T1000 (cell line): ENCODE measurements around the gene KLHL36.
"Not testable (repeated sequence)": the region's sequence is repeated elsewhere in the genome, so short reads cannot be mapped to it uniquely, and the experiment has no call there.

ENCODE experiments used
- DNase-seq: peaks from one replicate; lab custom pipeline; 2025; ENCODE audit warnings: mixed read lengths; lab: John Stamatoyannopoulos, UW

Gene KLHL36

DNA sequence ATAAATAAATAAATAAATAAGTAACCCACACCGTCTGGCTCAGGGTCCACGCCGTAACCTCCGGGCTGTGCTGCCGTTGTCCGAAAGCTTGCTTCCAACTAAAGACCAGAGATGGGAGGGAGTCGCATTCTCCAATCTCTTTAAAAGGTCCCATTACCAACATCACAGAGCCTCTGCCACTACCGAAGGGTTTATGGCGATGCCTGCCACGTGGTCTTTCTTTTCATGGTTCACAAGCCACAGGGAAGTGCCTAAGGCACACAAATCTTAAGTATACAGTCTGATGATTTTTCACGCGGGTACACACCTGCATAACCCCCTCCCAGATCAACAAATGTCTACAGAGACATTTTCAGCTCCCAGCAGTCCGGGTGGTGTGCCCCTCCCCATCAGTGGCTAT lies 31.8 kb upstream of the KLHL36 start:
- DNase-seq: no peak

DNA sequence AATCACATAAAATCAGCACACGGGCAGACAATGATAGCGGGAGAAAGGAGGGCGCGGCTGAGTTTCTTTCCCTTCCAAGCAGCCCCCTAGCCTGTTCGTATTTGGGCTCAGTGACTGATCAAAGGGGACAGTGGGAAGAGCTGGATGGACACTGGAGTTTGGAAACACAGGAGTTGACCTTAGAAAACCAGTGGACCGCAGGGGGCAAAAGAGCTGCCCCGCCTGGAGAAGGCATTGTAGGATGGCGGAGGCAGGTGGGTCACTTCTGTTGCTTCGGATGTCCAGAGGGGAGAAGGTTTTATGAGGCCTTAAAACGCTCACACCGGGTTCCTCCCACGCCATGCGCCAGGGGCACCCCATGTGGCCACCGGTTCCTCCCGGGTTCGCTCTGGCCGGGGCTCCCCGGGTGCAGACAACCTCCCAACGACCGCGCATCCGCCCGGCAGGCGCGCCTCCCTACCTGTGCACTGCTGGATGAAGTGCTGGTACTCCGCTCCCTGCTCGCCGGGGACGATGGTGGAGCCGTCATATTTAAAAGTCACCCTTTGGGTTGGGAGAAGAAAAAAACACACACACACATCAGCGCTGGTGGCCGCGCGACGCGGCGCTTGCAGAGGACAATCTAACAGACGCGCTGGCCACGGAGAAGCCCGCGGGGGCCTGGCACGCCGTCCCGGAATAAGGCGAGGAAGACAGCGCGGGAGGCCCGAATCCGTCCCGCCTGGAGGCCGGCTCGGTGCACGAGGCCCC lies 31.1 kb upstream of the KLHL36 start:
- DNase-seq: no peak

DNA sequence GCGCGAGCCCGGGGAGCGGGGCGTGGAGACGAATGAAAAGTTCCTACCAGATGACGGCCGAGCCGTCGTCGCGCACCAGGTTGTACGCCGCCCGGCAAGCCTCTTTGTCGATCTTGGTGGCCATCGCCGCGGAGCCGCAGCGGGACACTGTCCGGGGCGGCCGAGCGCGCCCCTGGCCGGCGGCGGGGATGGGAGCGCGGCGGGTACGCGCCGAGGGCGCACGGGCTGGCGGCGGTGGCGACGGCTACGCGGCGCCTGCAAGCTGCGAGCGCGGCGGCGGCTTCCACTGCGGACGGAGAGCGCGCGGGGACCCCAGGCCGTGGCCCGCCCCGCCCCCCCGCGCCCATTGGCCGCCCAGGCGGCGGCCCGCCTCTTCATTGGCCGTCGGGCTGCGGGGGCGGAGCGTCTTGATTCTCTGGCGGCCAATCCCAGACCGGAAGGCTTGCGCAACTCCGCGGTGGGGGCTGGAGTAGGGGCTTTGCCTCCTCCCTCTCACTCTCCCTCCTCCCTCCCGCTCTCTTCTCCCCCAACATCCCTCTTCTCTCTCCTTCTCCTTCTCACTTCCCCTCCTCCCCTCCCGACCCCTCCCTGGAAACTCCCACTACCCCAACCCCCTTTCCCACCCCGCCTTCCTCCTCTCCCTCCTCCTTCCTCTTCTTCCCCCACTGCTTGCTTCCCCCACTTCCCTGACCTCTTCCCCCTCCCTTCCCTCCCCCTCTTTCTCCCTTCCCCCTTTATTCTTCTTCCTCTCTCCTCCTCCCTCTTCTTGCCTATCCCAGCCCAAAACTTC lies 30.3 kb upstream of the KLHL36 start, which contains the start of gene COTL1:
TSS of gene COTL1 (minus strand) at position 288 of the 790 bp plus-strand sequence. CDS start at position 124, 164 bp downstream.
- DNase-seq: peak; percentile 89

DNA sequence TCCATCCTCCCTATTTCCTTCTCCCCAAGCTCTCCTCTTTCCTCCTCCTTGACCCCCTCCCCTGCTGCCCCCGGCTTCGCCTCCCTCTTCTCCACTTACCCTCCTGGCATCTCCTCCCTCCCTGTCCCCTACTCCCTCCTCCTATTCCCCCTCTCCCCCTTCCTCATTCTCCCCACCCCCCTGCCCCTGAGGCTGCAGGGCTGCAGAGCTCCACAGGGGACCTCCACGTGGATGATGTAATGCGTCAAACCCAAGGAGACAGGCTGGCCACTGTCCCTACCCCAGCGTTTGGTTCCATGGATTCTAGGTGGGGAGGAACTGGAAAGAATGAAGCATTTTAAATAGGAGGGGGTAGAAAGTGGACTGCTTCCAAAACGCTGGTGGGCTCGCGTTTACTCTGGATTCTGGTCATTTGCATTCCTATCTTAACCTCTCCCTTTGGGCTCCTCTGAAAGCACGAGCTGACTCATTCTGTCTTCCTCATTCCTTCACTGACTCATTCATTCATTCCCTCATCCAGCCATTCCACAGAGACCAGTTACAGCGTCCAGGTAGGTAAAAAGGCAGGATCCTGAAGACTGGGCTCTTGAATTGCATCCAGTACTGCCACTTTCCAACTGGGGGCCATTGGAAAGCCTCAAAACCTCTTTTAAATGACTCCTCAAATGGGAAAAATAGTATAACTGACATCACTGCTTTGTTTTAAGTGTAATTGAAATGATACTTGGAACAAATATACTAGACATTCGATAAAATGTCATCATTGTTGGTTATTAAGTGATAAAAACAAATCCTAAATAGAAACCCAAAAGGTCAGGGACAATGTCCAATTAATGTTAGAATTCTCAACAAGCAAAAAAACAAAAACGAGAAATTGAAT lies 29.5 kb upstream of the KLHL36 start:
- peak; percentile 79 for DNase-seq

DNA sequence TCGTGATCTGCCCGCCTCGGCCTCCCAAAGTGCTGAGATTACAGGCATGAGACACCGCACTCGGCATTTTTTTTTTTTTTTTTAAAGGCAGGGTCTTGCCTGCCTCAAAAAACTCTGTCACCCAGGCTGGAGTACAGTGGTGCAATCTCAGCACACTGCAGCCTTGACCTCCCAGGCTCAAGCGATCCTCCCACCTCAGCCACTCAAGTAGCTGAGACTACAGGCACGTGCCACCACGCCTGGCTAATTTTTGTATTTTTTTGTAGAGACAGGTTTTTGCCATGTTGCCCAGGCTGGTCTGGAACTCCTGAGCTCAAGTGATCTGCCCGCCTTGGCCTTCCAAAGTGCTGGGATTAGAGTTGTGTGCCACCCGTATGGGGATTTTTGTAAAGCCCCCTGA lies 27.4 kb upstream of the KLHL36 start:
- DNase-seq: not testable (repeated sequence)

DNA sequence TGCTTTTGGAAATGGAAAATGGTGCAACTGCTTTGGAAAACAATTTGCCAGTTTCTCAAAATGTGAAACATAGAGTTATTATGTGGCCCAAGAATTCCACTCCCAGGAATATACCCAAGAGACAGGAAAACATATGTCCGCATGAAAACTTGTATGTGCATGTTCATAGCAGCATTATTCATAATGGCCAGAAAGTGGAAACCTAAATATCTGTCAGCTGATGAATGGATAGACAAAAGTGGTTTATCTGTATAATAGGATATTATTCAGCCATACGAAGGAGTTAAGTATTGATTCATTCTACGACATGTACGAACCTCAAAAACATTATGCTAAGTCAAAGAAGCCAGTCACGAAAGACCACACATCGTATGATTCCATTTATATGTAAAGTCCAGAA lies 22.8 kb upstream of the KLHL36 start:
- DNase-seq: no peak

DNA sequence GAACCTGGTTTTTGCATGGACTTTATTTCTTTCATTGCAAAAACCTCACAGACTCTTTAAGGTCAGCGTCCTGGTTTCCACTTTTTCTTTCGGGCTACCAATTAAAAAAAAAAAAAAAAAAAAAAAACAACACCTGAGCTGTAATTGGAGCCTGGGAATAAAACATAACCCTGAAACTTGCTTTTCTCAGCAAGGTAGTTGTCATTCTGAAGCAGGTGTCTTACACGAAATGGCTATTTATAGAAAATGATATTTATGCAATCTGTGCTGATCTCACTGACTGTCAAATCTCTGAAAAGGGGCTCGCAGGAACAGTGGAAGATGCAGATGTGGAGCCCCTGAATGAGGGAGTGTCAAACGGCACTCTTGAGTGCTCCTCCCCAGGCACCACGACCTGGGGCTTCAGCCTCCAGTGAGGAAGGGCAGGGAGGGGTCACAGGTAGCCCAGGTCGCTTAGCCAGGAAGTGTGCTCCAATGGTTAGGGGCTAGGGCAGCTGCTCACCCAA lies 20.0 kb upstream of the KLHL36 start:
- no peak for DNase-seq

DNA sequence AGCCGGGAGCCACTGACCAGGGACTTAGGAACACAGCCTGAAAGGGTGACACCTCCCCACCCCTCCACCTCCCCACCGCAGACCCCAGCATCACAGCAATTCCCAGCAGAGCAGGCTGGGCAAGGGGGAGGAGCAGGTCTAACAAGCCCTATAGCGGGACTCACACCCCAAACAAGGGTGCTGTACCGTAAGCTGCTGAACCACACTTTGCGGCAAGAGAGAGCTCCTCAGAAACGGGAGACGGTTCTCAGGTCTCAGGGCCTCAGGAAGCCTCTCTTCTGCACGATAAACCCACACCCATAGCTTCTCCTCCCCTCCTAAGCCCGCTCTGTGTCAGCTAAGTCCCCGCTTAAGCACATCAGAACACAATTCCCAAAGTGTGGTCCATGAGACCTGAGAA lies 18.7 kb upstream of the KLHL36 start:
- no peak for DNase-seq

DNA sequence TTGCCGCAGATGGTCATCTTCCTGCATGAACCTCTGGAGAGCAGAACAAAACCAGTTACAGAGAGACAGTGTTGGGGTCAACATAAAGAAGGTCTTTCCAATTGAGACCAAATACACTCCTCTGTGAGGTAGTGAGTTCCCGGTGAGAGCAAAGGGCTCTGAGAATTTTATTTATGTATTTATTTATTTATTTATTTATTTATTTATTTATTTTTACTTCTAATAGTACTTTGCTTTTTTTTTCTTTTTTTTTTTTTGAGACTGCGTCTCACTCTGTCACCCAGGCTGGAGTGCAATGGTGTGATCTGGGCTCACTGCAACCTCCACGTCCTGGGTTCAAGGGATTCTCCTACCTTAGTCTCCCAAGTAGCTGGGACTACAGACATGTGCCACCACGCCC lies 18.3 kb upstream of the KLHL36 start:
- DNase-seq: no peak

DNA sequence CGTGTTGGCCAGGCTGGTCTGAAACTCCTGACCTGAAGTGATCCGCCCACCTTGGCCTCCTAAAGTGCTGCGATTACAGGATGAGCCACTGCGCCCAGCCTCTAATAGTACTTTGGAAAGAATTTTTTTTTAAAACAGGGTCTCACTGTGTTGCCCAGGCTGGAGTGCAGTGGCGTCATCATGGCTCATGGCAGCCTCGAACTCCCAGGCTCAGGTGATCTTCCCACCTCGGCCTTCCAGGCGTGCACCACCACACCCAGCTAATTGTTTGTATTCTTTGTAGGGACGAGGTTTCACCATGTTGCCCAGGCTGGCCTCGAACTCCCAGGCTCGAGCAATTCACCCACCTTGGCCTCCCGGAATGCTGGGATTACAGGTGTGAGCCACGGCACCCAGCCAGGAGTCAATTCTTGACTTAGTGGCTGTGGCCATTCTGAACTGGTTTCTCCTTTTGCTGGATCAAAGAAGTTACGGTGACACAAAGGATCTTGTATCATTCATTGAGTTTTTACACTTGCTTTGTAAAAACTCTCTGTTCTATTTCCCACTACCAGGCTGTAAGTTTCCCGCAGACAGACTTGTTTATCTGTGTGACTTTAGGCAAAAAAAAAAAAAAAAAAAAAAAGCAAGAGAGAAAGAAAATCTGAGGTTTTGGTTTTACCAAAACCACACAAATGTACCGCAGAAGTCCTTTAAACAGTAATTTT lies 17.7 kb upstream of the KLHL36 start:
- DNase-seq: no peak

DNA sequence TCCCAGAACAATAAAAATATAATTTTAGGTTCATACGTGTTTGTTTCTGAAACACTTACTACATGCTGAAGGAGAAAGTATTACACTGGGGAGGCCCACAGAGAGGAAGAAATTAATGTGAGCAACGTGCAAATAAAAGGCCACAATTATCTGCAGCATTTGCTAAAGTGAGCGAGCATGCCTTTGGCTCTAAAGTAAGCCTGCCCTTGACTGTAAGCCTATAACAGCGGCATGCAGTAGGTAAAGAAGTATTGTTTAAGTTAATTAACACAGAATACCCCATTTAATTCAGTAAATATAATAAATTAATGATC lies 17.2 kb upstream of the KLHL36 start:
- DNase-seq: no peak

DNA sequence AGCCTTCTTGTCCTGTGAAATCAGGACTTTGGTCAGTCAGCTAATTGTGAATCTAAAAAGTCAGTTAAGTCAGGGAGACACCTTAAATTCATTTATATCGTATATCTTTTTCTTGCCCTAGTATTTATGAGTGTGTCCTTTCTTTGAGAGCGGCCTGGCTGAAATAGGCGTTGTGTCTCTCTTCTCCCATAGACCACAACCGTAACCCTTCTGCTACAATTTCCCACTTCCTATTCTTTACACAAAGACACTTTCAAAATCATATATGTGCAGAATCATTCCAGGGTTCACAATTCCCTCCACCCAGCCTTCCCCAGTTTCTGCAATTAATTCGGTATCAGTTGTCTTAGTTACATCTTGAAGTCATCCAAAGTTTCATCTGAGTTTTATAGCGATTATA lies 16.4 kb upstream of the KLHL36 start:
- no peak for DNase-seq

DNA sequence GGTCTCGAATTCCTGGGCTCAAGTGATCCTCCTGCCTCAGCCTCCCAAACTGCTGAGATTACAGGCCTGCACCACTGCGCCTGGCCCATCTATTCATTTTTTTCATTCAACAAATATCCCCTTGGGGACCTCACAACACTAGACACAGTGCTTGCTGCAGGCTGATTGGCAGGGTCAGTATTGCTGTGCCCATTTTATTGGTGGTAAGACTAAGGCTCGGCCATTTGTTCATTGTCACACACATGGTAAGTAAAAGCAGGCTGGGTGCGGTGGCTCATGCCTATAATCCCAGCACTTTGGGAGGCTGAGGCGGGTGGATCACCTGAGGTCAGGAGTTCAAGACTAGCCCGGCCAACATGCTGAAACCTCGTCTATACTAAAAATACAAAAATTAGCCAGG lies 15.4 kb upstream of the KLHL36 start:
- not testable (repeated sequence) for DNase-seq

DNA sequence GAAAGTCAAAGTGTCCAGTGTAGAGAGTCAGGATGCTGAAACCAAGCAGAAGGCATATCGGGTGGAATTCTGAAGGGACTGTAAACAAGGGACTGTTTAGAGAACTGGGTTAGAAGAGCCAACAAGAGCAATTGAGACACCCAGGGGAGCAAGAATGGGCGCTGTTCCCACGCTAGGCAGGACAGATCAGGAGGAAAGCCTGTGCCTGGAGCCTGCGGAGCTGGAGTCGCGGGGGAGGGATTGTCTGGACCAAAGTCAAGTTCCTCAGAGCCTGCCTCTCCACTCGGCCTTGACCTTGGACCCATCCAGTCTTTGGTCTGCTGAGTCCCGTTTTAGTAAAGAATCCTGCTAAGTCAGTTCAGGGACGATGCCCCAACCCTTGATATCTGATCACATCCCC lies 14.7 kb upstream of the KLHL36 start:
- DNase-seq: no peak

DNA sequence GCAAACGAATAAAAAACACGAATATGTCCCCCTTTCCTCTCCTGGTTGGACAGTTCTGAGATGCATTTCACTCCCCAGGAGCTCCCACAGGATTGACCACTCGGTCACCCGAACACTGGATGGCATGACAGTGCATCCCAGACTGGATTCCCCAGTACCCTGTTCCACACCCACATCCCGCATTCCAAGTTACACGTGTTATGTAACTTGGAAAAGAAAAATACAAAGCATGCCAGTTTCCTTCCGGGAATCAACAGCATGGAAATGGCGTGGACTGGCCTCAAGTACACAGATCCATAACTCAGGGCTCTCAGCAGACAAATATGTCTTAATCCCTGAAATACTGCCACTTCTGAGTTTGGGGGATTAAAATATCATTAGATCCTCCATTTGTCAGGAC lies 12.6 kb upstream of the KLHL36 start:
- no peak for DNase-seq

DNA sequence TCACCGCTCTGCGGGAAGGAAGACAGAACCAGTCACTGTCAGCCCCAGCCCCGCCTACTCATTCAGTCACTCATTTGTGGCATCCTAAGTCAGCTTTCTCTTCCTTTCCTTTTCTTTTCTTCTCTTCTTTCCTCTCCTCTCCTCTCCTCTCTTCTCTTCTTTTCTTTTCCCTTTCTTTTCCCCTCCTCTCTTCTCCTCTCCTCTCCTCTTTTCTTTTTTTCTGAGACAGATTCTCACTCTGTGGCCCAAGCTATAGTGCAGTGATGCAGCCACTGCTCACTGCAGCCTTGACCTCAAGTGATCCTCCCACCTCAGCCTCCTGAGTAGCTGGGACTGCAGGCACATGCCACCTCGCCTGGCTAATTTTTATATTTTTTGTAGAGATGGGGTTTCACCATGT lies 10.6 kb upstream of the KLHL36 start:
- no peak for DNase-seq

DNA sequence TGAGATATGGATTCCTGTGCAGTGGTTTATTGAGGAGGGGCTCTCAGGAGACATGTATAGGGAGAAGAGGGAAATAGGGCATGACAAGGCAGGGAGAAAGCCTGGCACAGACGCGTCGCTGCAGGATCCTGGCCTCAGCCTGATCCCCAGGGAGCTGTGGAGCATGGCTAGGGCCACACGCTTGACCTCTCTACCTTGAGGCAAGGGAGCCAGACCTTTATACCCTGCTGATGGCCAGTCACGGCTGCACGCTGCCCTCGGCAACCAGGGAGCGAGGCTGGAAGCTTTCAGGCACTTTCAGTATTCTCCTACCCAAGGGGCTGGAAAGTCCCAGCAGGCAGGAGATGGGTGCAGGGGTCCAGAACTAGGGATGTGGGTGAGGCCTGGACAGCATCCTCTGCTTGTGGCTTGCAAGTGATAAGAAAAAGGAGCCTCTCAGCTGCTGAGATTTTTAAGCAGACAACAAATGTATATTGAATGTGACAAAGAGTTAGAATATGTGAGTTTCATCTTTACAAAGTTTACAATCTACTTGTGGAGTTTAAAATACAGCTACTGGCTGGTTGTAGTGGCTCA lies 10.0 kb upstream of the KLHL36 start:
- DNase-seq: no peak

DNA sequence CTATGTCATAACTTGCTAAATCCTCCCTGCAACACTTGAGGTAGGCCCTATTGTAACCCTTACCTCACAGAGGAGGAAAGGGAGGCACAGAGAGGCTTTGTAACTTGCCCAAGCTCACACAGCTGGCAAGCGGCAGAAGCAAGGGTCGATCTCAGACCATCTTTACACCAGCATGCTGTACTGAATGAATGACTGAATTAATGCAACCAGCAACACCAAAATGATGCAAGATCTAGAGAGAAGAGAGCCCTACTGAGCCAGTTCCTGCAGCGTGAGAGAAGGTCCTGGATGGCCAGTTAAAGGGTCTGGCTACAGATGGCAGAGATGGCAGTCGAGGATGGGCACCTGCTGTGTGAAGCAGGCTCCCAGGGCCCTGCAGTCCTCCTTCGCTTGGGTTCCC lies 8.2 kb upstream of the KLHL36 start:
- DNase-seq: no peak

DNA sequence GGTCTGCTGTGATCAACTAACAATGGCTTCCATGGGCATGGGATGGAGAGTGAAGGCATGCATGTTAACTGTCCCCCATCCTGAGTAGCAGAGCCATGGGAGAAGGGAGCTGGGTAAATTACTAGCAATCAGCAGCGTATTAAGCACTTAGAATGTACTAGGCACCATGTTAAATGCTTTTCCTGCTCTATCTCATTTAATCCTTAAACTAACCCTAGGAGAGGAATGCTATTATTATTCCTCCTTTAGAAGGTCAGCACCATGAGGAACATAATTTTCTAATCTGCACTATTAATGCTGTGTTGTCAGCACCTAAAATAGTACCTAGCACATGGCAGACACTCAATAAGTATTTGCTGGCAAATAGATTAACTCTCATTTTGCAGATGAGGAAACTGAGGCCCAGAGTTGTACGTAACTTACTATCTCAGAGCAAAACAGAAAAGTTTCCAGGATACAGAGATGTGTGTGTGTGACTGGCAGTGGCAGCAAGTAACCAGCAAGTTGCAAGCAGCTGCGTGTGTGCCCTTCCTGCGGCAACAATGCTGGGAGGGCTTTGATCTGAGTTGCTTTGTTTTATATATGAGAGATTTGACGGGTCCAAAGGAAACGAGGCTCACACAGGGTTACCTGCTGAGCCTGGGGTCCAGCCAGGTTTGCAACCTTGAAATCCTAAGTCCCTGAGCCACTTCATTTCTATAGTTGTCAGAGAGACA lies 6.5 kb upstream of the KLHL36 start:
- no peak for DNase-seq

DNA sequence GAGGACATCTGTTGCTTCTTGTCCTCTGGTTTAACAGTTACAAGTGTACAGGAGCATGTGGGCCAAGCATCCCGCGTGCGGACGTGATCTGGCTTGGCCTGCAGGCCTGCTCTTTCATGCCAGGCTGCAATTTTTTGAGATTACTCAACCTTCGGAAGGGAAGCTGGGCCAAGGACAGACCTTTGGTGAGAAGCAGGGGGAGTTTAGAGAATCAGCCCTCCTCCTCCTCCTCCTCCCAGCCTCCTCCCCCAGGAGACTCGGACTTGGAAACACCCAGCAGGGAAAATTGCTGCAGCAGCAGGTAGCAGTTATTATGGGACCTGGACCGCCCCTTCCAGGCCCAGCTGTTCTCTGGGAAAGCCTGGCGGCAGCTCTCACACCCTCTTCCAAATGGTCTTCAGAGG lies 5.1 kb upstream of the KLHL36 start:
- DNase-seq: peak; percentile 35

DNA sequence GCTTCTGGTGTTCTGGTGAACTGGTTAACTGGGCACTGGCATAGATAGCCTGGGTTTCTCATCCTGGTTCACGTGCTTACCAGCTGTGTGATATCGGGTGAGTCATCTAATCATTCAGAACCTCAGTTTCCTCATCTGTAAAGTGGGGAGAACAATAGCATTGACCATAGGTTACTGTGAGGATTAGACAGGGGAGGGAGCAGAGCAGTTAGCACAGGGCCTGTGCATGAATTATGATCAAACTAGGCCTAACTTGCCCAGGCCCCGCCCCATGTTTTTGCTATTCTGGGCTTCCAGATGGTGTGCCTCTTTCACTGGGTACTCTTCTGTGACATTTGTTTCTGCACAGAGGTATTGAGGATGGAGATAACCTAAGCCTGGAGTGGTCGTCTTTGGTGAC lies 4.6 kb upstream of the KLHL36 start:
- no peak for DNase-seq
